Thyroid gland (tissue), 4 donors: ENCODE data around the gene LDLRAD3. TPM values are rescaled to one million over a fixed set of nuclear protein-coding genes. Genes with fewer than 3 reads are reported as not detected.

ENCODE experiments used
- DNase-seq, 2 donors: peaks; one replicate each; pipeline ENCODE4 v3.0.0-alpha.2; 2019
- H3K27ac ChIP-seq, 3 donors: fragments of 200-600 bp; sonication (generic); 1 replicate in 2 of 3; 2 replicates in 1 of 3; pipeline ENCODE4 v1.5.1; 2016 to 2019; ENCODE audit warnings: mild to moderate bottlenecking in 1 of 3, moderate library complexity in 1 of 3
- H3K27me3 ChIP-seq: fragments of 200-600 bp; sonication (generic); one replicate; pipeline ENCODE4 v1.5.1; 2019
- H3K36me3 ChIP-seq, 2 donors: fragments of 200-600 bp; sonication (generic); one replicate each; pipeline ENCODE4 v1.5.1; 2016 to 2019
- H3K4me1 ChIP-seq, 2 donors: fragments of 200-600 bp; sonication (generic); one replicate each; pipeline ENCODE4 v1.5.1; 2017 to 2019
- H3K4me3 ChIP-seq, 3 donors: fragments of 200-600 bp; sonication (generic); replicated peaks in 1 of 3; 1 replicate in 2 of 3; 2 replicates in 1 of 3; pipeline ENCODE4 v1.5.1; 2016; ENCODE audit warnings: mild to moderate bottlenecking in 1 of 3
- H3K9me3 ChIP-seq: fragments of 200-600 bp; sonication (generic); one replicate; pipeline ENCODE4 v1.5.1; 2017
- POLR2A ChIP-seq, 2 donors: fragments of 450-650 bp; IDR thresholded peaks; one replicate each; pipeline ENCODE4 v1.6.1; 2017; ENCODE audit warnings: antibody characterized with exemption in 2 of 2, mild to moderate bottlenecking in 2 of 2, moderate library complexity in 1 of 2
- WGBS, 2 donors: methylation state at CpG; one replicate each; pipeline ENCODE4 v1.1.5; 2017; 5-methylcytosine and 5-hydroxymethylcytosine counted together
- intact Hi-C: fragments of 100-400 bp; cut with DNase I; formaldehyde crosslinking; loops from one replicate; pipeline ENCODE4 v1.15.1; 2023
- total RNA-seq, 4 donors: library from RNA; depleted of rRNA; stranded (reverse); fragments of >200 nt; gene quantifications; one replicate each; pipeline ENCODE4 v1.2.3, GENCODE V29; 2016
- TF ChIP-seq, protein P1 (sequence below), 6 experiments: fragments of 200-600 bp in 3 of 6; fragments of 450-650 bp in 3 of 6; sonication (generic) in 3 of 6; IDR thresholded peaks; one replicate each; pipeline ENCODE4 v1.5.1; 2016 to 2019; ENCODE audit warnings: antibody characterized with exemption in 6 of 6, mild to moderate bottlenecking in 2 of 6, inconsistent platforms in 1 of 6, moderate library complexity in 1 of 6

The LDLRAD3 gene
- total RNA-seq, 4 donors from 2014 or later: 3.6 to 9.3 (median 6.2) TPM

DNA sequence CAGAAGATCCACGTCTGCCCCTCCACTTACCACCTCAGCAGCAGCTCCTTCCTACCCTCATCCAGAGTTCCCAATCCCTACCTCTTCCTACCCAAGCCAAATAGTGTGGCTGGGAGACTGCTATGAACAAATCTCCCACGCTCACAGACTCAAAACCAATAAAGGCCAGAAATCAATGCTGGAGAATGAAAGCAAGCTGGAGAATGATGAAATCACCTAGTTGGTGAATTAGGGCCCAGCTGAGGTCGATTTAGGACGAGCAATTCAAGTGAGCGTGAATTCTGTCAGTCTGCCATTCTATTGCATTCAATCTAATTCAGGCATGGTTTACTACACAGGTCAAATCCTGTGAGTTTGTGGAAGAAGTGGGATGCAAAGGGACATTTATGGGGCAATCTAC, 322.9 kb downstream of the LDLRAD3 start:
- DNase-seq: no peak
- TF ChIP-seq, protein P1, sequence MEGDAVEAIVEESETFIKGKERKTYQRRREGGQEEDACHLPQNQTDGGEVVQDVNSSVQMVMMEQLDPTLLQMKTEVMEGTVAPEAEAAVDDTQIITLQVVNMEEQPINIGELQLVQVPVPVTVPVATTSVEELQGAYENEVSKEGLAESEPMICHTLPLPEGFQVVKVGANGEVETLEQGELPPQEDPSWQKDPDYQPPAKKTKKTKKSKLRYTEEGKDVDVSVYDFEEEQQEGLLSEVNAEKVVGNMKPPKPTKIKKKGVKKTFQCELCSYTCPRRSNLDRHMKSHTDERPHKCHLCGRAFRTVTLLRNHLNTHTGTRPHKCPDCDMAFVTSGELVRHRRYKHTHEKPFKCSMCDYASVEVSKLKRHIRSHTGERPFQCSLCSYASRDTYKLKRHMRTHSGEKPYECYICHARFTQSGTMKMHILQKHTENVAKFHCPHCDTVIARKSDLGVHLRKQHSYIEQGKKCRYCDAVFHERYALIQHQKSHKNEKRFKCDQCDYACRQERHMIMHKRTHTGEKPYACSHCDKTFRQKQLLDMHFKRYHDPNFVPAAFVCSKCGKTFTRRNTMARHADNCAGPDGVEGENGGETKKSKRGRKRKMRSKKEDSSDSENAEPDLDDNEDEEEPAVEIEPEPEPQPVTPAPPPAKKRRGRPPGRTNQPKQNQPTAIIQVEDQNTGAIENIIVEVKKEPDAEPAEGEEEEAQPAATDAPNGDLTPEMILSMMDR (IDR thresholded peaks at IDR 0.05): no peak
- no peak for TF ChIP-seq POLR2A (IDR thresholded peaks at IDR 0.05)
- no peak overlapping the region for H3K4me3 ChIP-seq
- no peaks in the 10 kb centered on the region for H3K9me3 ChIP-seq
- no peaks in the 10 kb centered on the region for H3K4me1 ChIP-seq
- no peaks in the 10 kb centered on the region for H3K27me3 ChIP-seq
- intact Hi-C loops: loop anchor here (5.0 to 10.0 kb wide), 2 partner anchors 442 to 649 kb away; partner anchors contain the start of gene FJX1
- WGBS, 2 donors: 60 to 67% methylated on average over 5 of the region's 5 CpGs
- H3K36me3 ChIP-seq: peaks cover 0 to 3% of the 10 kb centered on the region in 2 donors
- no peak overlapping the region for H3K27ac ChIP-seq

DNA sequence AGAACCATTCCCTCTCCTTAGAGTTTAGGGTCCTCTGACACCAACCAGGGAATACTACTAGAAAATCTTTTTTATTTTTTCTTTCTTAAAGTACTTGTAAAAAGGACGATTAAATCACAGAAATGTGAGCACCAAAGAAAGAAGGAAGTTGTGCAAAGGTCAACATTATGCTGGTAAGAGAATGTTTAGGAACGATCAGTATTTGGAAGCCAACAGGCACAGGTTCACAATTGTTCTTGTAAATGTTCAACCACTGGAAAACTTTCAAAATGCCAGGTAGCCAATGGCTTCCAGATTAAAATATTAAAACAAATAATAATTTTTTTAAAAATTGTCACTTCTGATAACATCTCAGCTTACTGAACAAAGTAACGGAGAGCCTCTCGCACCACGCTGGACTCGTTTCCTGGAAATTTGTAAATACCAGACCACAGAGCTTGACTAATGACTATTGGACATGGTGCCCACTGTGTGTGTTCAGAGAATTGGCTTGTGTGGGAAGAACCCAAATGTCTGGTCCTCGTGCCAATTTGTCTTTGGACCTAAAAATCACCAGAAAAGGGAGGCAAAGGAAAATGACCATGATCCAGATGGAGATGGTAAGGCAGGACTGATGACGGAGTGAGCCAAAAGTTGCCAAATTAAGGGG, 324.6 kb downstream of the LDLRAD3 start:
- no peak for TF ChIP-seq POLR2A (IDR thresholded peaks at IDR 0.05)
- TF ChIP-seq, protein P1 (IDR thresholded peaks at IDR 0.05): no peak
- no peaks in the 10 kb centered on the region for H3K4me1 ChIP-seq
- intact Hi-C loops: loop anchor here (5.0 to 10.0 kb wide), 2 partner anchors 444 to 651 kb away; partner anchors contain the start of gene FJX1
- no peaks in the 10 kb centered on the region for H3K27me3 ChIP-seq
- peaks cover 13 to 15% of the 10 kb centered on the region in 2 donors for H3K36me3 ChIP-seq
- no peaks in the 10 kb centered on the region for H3K9me3 ChIP-seq
- no peak overlapping the region for H3K4me3 ChIP-seq
- 68 to 72% methylated on average over 8 of the region's 8 CpGs for WGBS, 2 donors
- H3K27ac ChIP-seq: no peak overlapping the region
- DNase-seq: no peak

- WGBS, 2 donors: 68 to 77% methylated on average over 9 of the region's 9 CpGs
- TF ChIP-seq, protein P1 (IDR thresholded peaks at IDR 0.05): no peak
- no peak for TF ChIP-seq POLR2A (IDR thresholded peaks at IDR 0.05)
- Histone ChIP-seq H3K4me3 (no peak overlapping the region), H3K9me3 (no peaks in the 10 kb centered on the region), H3K4me1 (no peaks in the 10 kb centered on the region), H3K36me3 (peaks cover 25 to 28% of the 10 kb centered on the region in 2 donors), H3K27me3 (no peaks in the 10 kb centered on the region), H3K27ac (no peak overlapping the region)
- no peak for DNase-seq
- intact Hi-C loops: no loop called here
Observed at GRCh38 chr11:36270701-36271100, 326.8 kb downstream of the LDLRAD3 start.

- WGBS, 2 donors: 83% methylated on average over 5 of the region's 5 CpGs
- Histone ChIP-seq H3K4me1 (no peaks in the 10 kb centered on the region), H3K4me3 (no peak overlapping the region), H3K27me3 (no peaks in the 10 kb centered on the region), H3K36me3 (peaks cover 25 to 36% of the 10 kb centered on the region in 2 donors), H3K9me3 (no peaks in the 10 kb centered on the region), H3K27ac (no peak overlapping the region)
- DNase-seq: no peak
- intact Hi-C loops: no loop called here
- TF ChIP-seq, protein P1 (IDR thresholded peaks at IDR 0.05): no peak
- no peak for TF ChIP-seq POLR2A (IDR thresholded peaks at IDR 0.05)
Observed at GRCh38 chr11:36271794-36272407, 328.0 kb downstream of the LDLRAD3 start.

GRCh38 chr11:36273110-36273509, 329.2 kb downstream of the LDLRAD3 start:
- H3K27me3 ChIP-seq: no peaks in the 10 kb centered on the region
- H3K4me3 ChIP-seq: no peak overlapping the region
- no peaks in the 10 kb centered on the region for H3K9me3 ChIP-seq
- DNase-seq: no peak
- H3K36me3 ChIP-seq: peaks cover 25 to 36% of the 10 kb centered on the region in 2 donors
- no peak overlapping the region for H3K27ac ChIP-seq
- intact Hi-C loops: no loop called here
- TF ChIP-seq POLR2A (IDR thresholded peaks at IDR 0.05): no peak
- TF ChIP-seq, protein P1 (IDR thresholded peaks at IDR 0.05): no peak
- WGBS, 2 donors: 70 to 92% methylated on average over 3 of the region's 3 CpGs
- no peaks in the 10 kb centered on the region for H3K4me1 ChIP-seq
